GM18499 (cell line): Measurements from ENCODE around the gene ZNF345.

ENCODE experiments used
- ATAC-seq: cut with Tn5 transposase; IDR thresholded peaks from one replicate; pipeline ENCODE4 v1.9.1; 2021; ENCODE audit warnings: moderate number of reproducible peaks; ENCODE audit not compliant: insufficient read depth, unreplicated experiment

The ZNF345 gene

DNA sequence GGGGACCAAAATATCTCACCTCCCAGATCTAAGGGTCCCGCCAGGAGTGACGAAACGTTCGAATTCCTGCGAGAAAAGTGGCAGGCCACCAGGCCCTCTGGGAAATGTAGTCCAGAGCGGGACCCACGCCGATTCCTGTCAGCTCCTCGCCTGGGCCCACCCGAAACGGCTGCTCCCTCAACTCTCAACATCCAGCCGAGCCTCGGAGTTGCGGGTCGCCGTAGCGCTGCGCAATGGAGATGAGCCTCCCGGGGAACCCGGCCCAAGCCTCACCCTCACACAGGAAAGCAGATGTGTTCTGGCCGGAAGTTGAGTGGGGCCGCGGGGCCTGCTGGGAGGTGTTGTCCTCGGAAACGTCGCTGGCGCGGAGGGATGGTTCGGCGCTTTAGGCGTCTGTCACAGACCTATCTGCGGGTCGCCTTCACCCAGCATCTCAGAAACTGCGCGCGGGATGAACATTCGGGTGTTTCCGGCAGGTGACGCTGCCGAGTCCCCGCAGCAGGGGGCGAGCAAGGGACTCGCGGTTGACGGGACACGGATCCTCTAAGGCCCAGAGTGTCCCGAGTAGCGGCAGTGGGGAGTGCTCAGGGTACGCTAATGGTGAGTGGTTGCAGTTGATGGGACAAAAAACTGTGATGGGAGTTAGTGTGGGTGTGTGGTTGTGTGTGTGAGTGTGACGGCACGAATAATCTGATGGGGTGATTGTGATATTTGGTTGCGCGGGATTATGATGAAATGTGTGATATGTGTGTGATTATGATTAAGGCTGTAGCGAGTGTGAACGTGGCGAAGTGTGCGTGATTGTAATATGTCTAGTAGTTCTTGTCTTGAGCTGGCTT, 65.5 kb downstream of the ZNF345 start, which contains the start of the genes ZNF568 and ZNF829:
Gene ZNF568 (plus strand): TSS at position 341 of the 839 bp plus-strand sequence. CDS start 6,439 bp downstream, outside the sequence.
Gene ZNF829 (minus strand): TSS at position 300 of the 839 bp plus-strand sequence. CDS start 1,124 bp downstream, outside the sequence.
- ATAC-seq = peak; percentile 66

DNA sequence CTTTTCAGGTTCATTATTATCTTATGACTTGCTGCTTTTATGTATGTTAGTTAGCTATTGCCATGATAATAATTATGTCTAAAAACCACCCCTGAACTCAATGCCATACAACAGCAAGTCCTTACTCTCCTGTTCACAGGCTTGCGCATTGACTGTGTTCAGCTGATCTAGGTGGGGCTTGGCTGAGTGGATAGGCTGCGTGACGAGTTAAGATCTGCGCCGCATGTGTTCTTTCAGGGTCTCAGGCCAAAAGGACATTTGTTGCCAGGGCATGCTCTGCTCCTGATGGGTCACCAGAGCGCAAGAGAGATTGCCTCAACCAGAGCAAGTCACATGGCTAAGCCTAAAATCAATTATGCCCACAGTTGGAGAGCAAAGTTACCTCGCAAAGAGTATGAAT, 66.3 kb downstream of the ZNF345 start:
- no peak for ATAC-seq

DNA sequence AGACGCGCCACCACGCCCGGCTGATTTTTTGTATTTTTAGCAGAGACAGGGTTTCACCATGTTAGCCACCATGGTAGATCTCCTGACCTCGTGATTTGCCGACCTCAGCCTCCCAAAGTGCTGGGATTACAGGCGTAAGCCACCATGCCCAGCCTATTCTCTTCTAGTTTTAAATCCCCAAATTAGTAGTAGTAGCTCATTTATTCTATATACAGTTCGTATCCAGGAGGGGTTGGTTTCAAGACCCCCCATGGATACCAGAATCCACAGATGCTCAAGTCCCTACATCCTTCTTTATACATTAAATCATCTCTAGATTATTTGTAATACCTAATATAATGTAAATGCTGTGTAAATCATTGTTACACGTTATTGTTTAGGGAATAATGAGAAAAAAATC, 67.4 kb downstream of the ZNF345 start:
- ATAC-seq = no peak
